HUES6 (cell line): ENCODE results near the gene CORIN.

Experiments used
- H3K27ac ChIP-seq: 2 replicates; pipeline ENCODE4 v1.7.0; 2013; ENCODE audit warnings: low read depth, mild to moderate bottlenecking, low read length, inconsistent platforms
- H3K27me3 ChIP-seq: 2 replicates; pipeline ENCODE4 v1.6.1; 2013; ENCODE audit warnings: low read length; ENCODE audit not compliant: control insufficient read depth, insufficient read depth
- H3K36me3 ChIP-seq: 2 replicates; pipeline ENCODE4 v1.6.1; 2013; ENCODE audit warnings: low read length; ENCODE audit not compliant: control insufficient read depth, insufficient read depth
- H3K4me1 ChIP-seq: 2 replicates; pipeline ENCODE4 v1.6.1; 2013; ENCODE audit warnings: low read length; ENCODE audit not compliant: control insufficient read depth, insufficient read depth
- H3K4me3 ChIP-seq: 2 replicates; pipeline ENCODE4 v1.5.1; 2013; ENCODE audit warnings: low read depth, low read length
- H3K9ac ChIP-seq: one replicate; pipeline ENCODE4 v1.6.1; 2013; ENCODE audit warnings: mild to moderate bottlenecking, low read length
- H3K9me3 ChIP-seq: 2 replicates; pipeline ENCODE4 v1.6.1; 2013; ENCODE audit warnings: low read depth, low read length; ENCODE audit not compliant: control insufficient read depth, insufficient read depth

The CORIN gene

GRCh38 chr4:47606482-47606881, 231.4 kb downstream of the CORIN start:
- no peaks in the 10 kb centered on the region for H3K36me3 ChIP-seq
- no peak overlapping the region for H3K9ac ChIP-seq
- no peaks in the 10 kb centered on the region for H3K4me1 ChIP-seq
- H3K27ac ChIP-seq, result no peak overlapping the region
- no peak overlapping the region for H3K4me3 ChIP-seq
- no peaks in the 10 kb centered on the region for H3K27me3 ChIP-seq
- no peaks in the 10 kb centered on the region for H3K9me3 ChIP-seq

- H3K27ac ChIP-seq, result no peak overlapping the region
- H3K9ac ChIP-seq, result no peak overlapping the region
- H3K36me3 ChIP-seq, result no peaks in the 10 kb centered on the region
- no peaks in the 10 kb centered on the region for H3K27me3 ChIP-seq
- no peak overlapping the region for H3K4me3 ChIP-seq
- H3K4me1 ChIP-seq, result no peaks in the 10 kb centered on the region
- H3K9me3 ChIP-seq, result no peaks in the 10 kb centered on the region
Measured at GRCh38 chr4:47598896-47599295, 239.0 kb downstream of the CORIN start.

GRCh38 chr4:47598320-47598719, 239.5 kb downstream of the CORIN start:
- H3K4me3 ChIP-seq, result no peak overlapping the region
- H3K27ac ChIP-seq, result no peak overlapping the region
- no peaks in the 10 kb centered on the region for H3K27me3 ChIP-seq
- no peak overlapping the region for H3K9ac ChIP-seq
- H3K36me3 ChIP-seq, result no peaks in the 10 kb centered on the region
- no peaks in the 10 kb centered on the region for H3K4me1 ChIP-seq
- H3K9me3 ChIP-seq, result no peaks in the 10 kb centered on the region

GRCh38 chr4:47597696-47598095, 240.2 kb downstream of the CORIN start:
- H3K4me1 ChIP-seq, result no peaks in the 10 kb centered on the region
- no peak overlapping the region for H3K9ac ChIP-seq
- H3K9me3 ChIP-seq, result no peaks in the 10 kb centered on the region
- H3K27me3 ChIP-seq, result no peaks in the 10 kb centered on the region
- H3K4me3 ChIP-seq, result no peak overlapping the region
- H3K27ac ChIP-seq, result no peak overlapping the region
- H3K36me3 ChIP-seq, result no peaks in the 10 kb centered on the region

GRCh38 chr4:47590325-47590724, 247.5 kb downstream of the CORIN start:
- Histone ChIP-seq H3K9ac (no peak overlapping the region), H3K36me3 (no peaks in the 10 kb centered on the region), H3K9me3 (peaks cover 7% of the 10 kb centered on the region), H3K4me1 (no peaks in the 10 kb centered on the region), H3K4me3 (no peak overlapping the region), H3K27ac (no peak overlapping the region), H3K27me3 (no peaks in the 10 kb centered on the region)

GRCh38 chr4:47579235-47579634, 258.6 kb downstream of the CORIN start:
- no peak overlapping the region for H3K4me3 ChIP-seq
- no peaks in the 10 kb centered on the region for H3K4me1 ChIP-seq
- no peak overlapping the region for H3K9ac ChIP-seq
- H3K27ac ChIP-seq, result no peak overlapping the region
- no peaks in the 10 kb centered on the region for H3K36me3 ChIP-seq
- no peaks in the 10 kb centered on the region for H3K9me3 ChIP-seq
- no peaks in the 10 kb centered on the region for H3K27me3 ChIP-seq

GRCh38 chr4:47577779-47578553, 259.9 kb downstream of the CORIN start:
- H3K4me3 ChIP-seq, result no peak overlapping the region
- H3K9ac ChIP-seq, result no peak overlapping the region
- H3K36me3 ChIP-seq, result no peaks in the 10 kb centered on the region
- no peak overlapping the region for H3K27ac ChIP-seq
- no peaks in the 10 kb centered on the region for H3K4me1 ChIP-seq
- no peaks in the 10 kb centered on the region for H3K9me3 ChIP-seq
- no peaks in the 10 kb centered on the region for H3K27me3 ChIP-seq

GRCh38 chr4:47572981-47573380, 264.9 kb downstream of the CORIN start:
- H3K36me3 ChIP-seq, result no peaks in the 10 kb centered on the region
- no peak overlapping the region for H3K27ac ChIP-seq
- H3K9ac ChIP-seq, result no peak overlapping the region

GRCh38 chr4:47570816-47571215, 267.1 kb downstream of the CORIN start:
- H3K9me3 ChIP-seq, result no peaks in the 10 kb centered on the region
- H3K27me3 ChIP-seq, result no peaks in the 10 kb centered on the region
- H3K27ac ChIP-seq, result no peak overlapping the region
- H3K36me3 ChIP-seq, result no peaks in the 10 kb centered on the region
- H3K4me1 ChIP-seq, result no peaks in the 10 kb centered on the region
- H3K4me3 ChIP-seq, result no peak overlapping the region
- no peak overlapping the region for H3K9ac ChIP-seq

More at GRCh38 chr4:47572981-47573380, 264.9 kb downstream of the CORIN start:
- Histone ChIP-seq H3K27me3 (no peaks in the 10 kb centered on the region), H3K9me3 (no peaks in the 10 kb centered on the region), H3K4me1 (no peaks in the 10 kb centered on the region), H3K4me3 (no peak overlapping the region)

- no peak overlapping the region for H3K4me3 ChIP-seq
- H3K4me1 ChIP-seq, result no peaks in the 10 kb centered on the region
- H3K9ac ChIP-seq, result no peak overlapping the region
- no peaks in the 10 kb centered on the region for H3K27me3 ChIP-seq
- no peaks in the 10 kb centered on the region for H3K9me3 ChIP-seq
- H3K36me3 ChIP-seq, result no peaks in the 10 kb centered on the region
- H3K27ac ChIP-seq, result no peak overlapping the region
Measured at GRCh38 chr4:47567511-47567910, 270.4 kb downstream of the CORIN start.

- no peaks in the 10 kb centered on the region for H3K27me3 ChIP-seq
- H3K27ac ChIP-seq, result no peak overlapping the region
- no peak overlapping the region for H3K9ac ChIP-seq
- H3K9me3 ChIP-seq, result no peaks in the 10 kb centered on the region
- no peaks in the 10 kb centered on the region for H3K4me1 ChIP-seq
- H3K36me3 ChIP-seq, result no peaks in the 10 kb centered on the region
- H3K4me3 ChIP-seq, result no peak overlapping the region
Measured at GRCh38 chr4:47566969-47567368, 270.9 kb downstream of the CORIN start.
